ENCODE data around the gene PSG6. TPM values are rescaled to one million over a fixed set of nuclear protein-coding genes. Genes with fewer than 3 reads are reported as not detected.
"Not testable (repeated sequence)": the region's sequence is repeated elsewhere in the genome, so short reads cannot be mapped to it uniquely, and the experiment has no call there.

Gene PSG6
- total and polyA plus RNA-seq, 8 donors, result not detected

- no peak for DNase-seq
- H3K4me1 ChIP-seq, result no peaks in the 10 kb centered on the region
- H3K4me3 ChIP-seq, result no peak overlapping the region
- H3K36me3 ChIP-seq, result no peaks in the 10 kb centered on the region
- TF ChIP-seq EP300 (IDR thresholded peaks at IDR 0.05) (no peak), POLR2A (IDR thresholded peaks at IDR 0.05) (no peak), CTCF (IDR thresholded peaks at IDR 0.05) (no peak), POLR2AphosphoS5 (IDR thresholded peaks at IDR 0.05) (no peak)
- no peaks in the 10 kb centered on the region for H3K27me3 ChIP-seq
- WGBS, 5 donors, result 9 to 24% (median 12%) methylated on average over 3 of the region's 3 CpGs
- no peaks in the 10 kb centered on the region for H3K9me3 ChIP-seq
- intact Hi-C loops (cut with DNase I; ENCODE audit: low total_unique reads), result no loop called here
- H3K27ac ChIP-seq, result no peak overlapping the region
Observed at GRCh38 chr19:42919757-42920079, 2.0 kb upstream of the PSG6 start.

- H3K9me3 ChIP-seq; H3K4me1 ChIP-seq; intact Hi-C loops (cut with DNase I; ENCODE audit: low total_unique reads); DNase-seq; H3K4me3 ChIP-seq; H3K27ac ChIP-seq; H3K36me3 ChIP-seq; H3K27me3 ChIP-seq: not testable (repeated sequence)
- WGBS, 5 donors, result 66 to 77% (median 72%) methylated on average over 23 to 26 of the region's 26 CpGs
Observed at GRCh38 chr19:42919070-42919756, 1.5 kb upstream of the PSG6 start.

- H3K4me1 ChIP-seq; H3K27me3 ChIP-seq; DNase-seq; H3K36me3 ChIP-seq; H3K27ac ChIP-seq; H3K9me3 ChIP-seq; H3K4me3 ChIP-seq; intact Hi-C loops (cut with DNase I; ENCODE audit: low total_unique reads): not testable (repeated sequence)
- WGBS, 5 donors, result 74 to 84% (median 81%) methylated on average over 10 to 15 of the region's 15 CpGs
Observed at GRCh38 chr19:42918377-42919069, 829 bp upstream of the PSG6 start.

- H3K4me3 ChIP-seq, DNase-seq, H3K27ac ChIP-seq: not testable (repeated sequence)
Observed at GRCh38 chr19:42916931-42917330, 763 bp downstream of the PSG6 start.

GRCh38 chr19:42913516-42913915 lies 4.2 kb downstream of the PSG6 start:
- DNase-seq; H3K27me3 ChIP-seq; intact Hi-C loops (cut with DNase I; ENCODE audit: low total_unique reads); H3K4me1 ChIP-seq; H3K27ac ChIP-seq; H3K9me3 ChIP-seq; H3K4me3 ChIP-seq; H3K36me3 ChIP-seq: not testable (repeated sequence)
- 76 to 85% (median 80%) methylated on average over 5 of the region's 5 CpGs for WGBS, 5 donors

More at GRCh38 chr19:42916931-42917330, 763 bp downstream of the PSG6 start:
- H3K36me3 ChIP-seq; intact Hi-C loops (cut with DNase I; ENCODE audit: low total_unique reads); H3K4me1 ChIP-seq; H3K27me3 ChIP-seq; H3K9me3 ChIP-seq: not testable (repeated sequence)
- 77 to 96% (median 83%) methylated on average over 1 of the region's 1 CpG for WGBS, 5 donors

GRCh38 chr19:42912941-42913340 lies 4.8 kb downstream of the PSG6 start:
- H3K4me3 ChIP-seq, DNase-seq: not testable (repeated sequence)
- WGBS, 5 donors, result 80 to 88% (median 81%) methylated on average over 4 of the region's 4 CpGs

GRCh38 chr19:42911731-42912130 lies 6.0 kb downstream of the PSG6 start:
- H3K9me3 ChIP-seq; H3K27me3 ChIP-seq; H3K36me3 ChIP-seq; H3K27ac ChIP-seq; H3K4me1 ChIP-seq; H3K4me3 ChIP-seq; intact Hi-C loops (cut with DNase I; ENCODE audit: low total_unique reads); DNase-seq: not testable (repeated sequence)
- 68 to 76% (median 74%) methylated on average over 5 of the region's 5 CpGs for WGBS, 5 donors

More at GRCh38 chr19:42912941-42913340, 4.8 kb downstream of the PSG6 start:
- H3K27me3 ChIP-seq; H3K9me3 ChIP-seq; H3K36me3 ChIP-seq; H3K27ac ChIP-seq; intact Hi-C loops (cut with DNase I; ENCODE audit: low total_unique reads); H3K4me1 ChIP-seq: not testable (repeated sequence)

- H3K4me1 ChIP-seq; intact Hi-C loops (cut with DNase I; ENCODE audit: low total_unique reads); DNase-seq; H3K4me3 ChIP-seq; H3K36me3 ChIP-seq; H3K27me3 ChIP-seq; H3K9me3 ChIP-seq; H3K27ac ChIP-seq: not testable (repeated sequence)
- WGBS, 5 donors, result 56 to 74% (median 64%) methylated on average over 5 of the region's 5 CpGs
Observed at GRCh38 chr19:42906162-42906561, 11.5 kb downstream of the PSG6 start.

- WGBS, 5 donors, result 74 to 82% (median 79%) methylated on average over 4 of the region's 4 CpGs
- intact Hi-C loops (cut with DNase I; ENCODE audit: low total_unique reads); DNase-seq; H3K9me3 ChIP-seq; H3K27ac ChIP-seq; H3K27me3 ChIP-seq; H3K36me3 ChIP-seq; H3K4me1 ChIP-seq; H3K4me3 ChIP-seq: not testable (repeated sequence)
Observed at GRCh38 chr19:42900561-42900960, 17.1 kb downstream of the PSG6 start.

GRCh38 chr19:42899674-42900073 lies 18.0 kb downstream of the PSG6 start:
- H3K27ac ChIP-seq; H3K4me1 ChIP-seq; H3K36me3 ChIP-seq; DNase-seq; H3K27me3 ChIP-seq; H3K4me3 ChIP-seq; intact Hi-C loops (cut with DNase I; ENCODE audit: low total_unique reads); H3K9me3 ChIP-seq: not testable (repeated sequence)
- whole genome bisulfite sequencing, 5 donors, result 73 to 85% (median 82%) methylated on average over 12 of the region's 12 CpGs

- H3K4me3 ChIP-seq; H3K27ac ChIP-seq; H3K36me3 ChIP-seq; H3K27me3 ChIP-seq; H3K4me1 ChIP-seq; H3K9me3 ChIP-seq; DNase-seq; intact Hi-C loops (cut with DNase I; ENCODE audit: low total_unique reads): not testable (repeated sequence)
- 63 to 90% (median 84%) methylated on average over 1 of the region's 1 CpG for WGBS, 5 donors
Observed at GRCh38 chr19:42899110-42899509, 18.6 kb downstream of the PSG6 start.

Measured in stomach (tissue), 9 donors.